ENCODE data around the gene LRRC74A. TPM values are rescaled to one million over a fixed set of nuclear protein-coding genes. Genes with fewer than 3 reads are reported as not detected.

LRRC74A gene
- total RNA-seq, 1 donor from 2014 or later = not detected

DNA sequence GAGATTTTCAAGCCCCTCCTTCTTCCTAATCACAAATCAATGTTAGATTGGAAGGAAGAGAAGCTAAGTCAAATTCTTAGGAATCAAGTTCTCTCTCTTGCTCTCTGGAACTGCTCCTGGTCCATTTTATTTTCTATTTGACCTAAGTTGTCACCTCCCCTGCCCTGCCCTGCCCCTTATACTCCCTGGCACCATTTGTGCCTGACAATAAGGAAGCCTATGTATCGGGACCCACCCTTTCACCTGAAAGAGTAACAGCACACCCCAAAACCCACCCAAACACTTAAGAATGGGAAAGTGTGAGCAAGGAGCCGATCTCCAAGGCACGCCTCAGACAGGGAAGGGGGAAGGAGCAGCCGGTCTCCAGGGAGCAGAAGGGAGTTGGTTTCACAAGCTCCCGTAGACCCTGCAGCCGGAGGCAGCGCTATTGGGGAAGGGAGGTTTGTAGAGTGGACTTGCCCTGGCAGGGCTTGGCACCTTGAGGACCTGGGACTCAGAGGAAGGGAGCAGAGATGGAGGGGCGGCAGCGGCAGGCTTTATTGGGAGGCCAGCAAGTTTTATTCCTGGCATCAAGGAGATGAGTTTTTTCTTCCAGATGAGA is 1.6 kb downstream of the LRRC74A start:
- peaks cover 4% of the 10 kb centered on the region for H3K27me3 ChIP-seq (ENCODE audit: control insufficient read depth, insufficient read depth, low read length)
- DNase-seq (ENCODE audit: low read depth) = no peak
- H3K4me3 ChIP-seq (ENCODE audit: low read depth, low read length) = no peak overlapping the region
- TF ChIP-seq, protein P1, sequence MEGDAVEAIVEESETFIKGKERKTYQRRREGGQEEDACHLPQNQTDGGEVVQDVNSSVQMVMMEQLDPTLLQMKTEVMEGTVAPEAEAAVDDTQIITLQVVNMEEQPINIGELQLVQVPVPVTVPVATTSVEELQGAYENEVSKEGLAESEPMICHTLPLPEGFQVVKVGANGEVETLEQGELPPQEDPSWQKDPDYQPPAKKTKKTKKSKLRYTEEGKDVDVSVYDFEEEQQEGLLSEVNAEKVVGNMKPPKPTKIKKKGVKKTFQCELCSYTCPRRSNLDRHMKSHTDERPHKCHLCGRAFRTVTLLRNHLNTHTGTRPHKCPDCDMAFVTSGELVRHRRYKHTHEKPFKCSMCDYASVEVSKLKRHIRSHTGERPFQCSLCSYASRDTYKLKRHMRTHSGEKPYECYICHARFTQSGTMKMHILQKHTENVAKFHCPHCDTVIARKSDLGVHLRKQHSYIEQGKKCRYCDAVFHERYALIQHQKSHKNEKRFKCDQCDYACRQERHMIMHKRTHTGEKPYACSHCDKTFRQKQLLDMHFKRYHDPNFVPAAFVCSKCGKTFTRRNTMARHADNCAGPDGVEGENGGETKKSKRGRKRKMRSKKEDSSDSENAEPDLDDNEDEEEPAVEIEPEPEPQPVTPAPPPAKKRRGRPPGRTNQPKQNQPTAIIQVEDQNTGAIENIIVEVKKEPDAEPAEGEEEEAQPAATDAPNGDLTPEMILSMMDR (IDR thresholded peaks at IDR 0.05; ENCODE audit: insufficient read depth, low read length, poor library complexity, severe bottlenecking) = no peak
- no peaks in the 10 kb centered on the region for H3K36me3 ChIP-seq (ENCODE audit: control insufficient read depth, insufficient read depth, low read length)

DNA sequence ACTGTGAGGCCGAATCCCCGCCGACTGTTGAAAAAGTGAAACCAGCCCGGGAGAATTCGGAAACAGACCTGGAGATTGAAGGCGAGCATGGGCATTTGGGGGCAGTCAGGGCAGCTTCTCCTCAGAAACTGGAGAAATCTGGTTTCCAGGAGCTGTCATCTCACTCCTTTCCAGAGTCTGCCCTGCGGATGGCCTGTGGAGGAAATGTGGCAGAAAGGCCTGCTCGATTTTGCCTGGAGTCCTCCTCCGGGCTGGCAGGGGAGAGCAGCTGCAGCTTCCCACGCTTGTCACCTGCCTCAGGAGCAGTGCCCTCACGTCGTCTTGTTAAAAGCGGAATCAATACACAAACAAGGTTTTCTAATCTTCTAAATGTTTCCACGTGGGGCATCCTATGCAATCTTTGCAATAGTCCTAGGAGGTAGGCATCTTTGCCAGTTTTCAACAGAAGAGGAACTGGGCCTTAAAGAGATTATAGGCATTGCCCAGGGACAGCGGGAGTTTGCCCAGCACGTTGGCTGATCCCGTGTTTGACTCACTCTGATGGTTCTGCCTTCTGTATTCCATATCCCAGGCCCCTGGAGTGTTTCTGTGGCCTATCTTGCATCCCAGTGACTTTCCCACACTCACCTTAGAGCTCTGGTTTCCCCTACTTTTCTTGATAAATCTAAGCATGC is 2.3 kb downstream of the LRRC74A start:
- no peaks in the 10 kb centered on the region for H3K36me3 ChIP-seq (ENCODE audit: control insufficient read depth, insufficient read depth, low read length)
- no peak for DNase-seq (ENCODE audit: low read depth)
- H3K4me3 ChIP-seq (ENCODE audit: low read depth, low read length) = no peak overlapping the region
- TF ChIP-seq, protein P1 (IDR thresholded peaks at IDR 0.05; ENCODE audit: insufficient read depth, low read length, poor library complexity, severe bottlenecking) = no peak
- H3K27me3 ChIP-seq (ENCODE audit: control insufficient read depth, insufficient read depth, low read length) = peaks cover 4% of the 10 kb centered on the region

DNA sequence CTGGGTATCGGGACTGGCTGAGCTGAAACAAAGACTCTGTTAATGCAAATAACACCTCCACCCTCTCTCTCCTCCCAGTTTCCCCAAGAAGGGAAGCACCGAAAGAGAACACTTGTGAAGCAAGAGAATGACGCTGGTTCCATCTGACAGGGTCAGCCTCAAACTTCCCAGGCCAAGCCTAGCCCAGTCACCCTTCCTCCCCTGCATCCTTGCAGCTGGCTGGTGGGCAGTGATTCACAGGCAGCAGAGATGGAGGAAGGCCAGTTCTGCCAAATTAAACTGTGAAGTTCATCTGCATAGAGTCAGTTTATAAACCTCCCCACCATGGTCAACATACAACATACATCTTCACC is 2.8 kb downstream of the LRRC74A start:
- H3K4me3 ChIP-seq (ENCODE audit: low read depth, low read length) = no peak overlapping the region
- peaks cover 4% of the 10 kb centered on the region for H3K27me3 ChIP-seq (ENCODE audit: control insufficient read depth, insufficient read depth, low read length)
- DNase-seq (ENCODE audit: low read depth) = no peak
- H3K36me3 ChIP-seq (ENCODE audit: control insufficient read depth, insufficient read depth, low read length) = no peaks in the 10 kb centered on the region
- TF ChIP-seq, protein P1 (IDR thresholded peaks at IDR 0.05; ENCODE audit: insufficient read depth, low read length, poor library complexity, severe bottlenecking) = no peak

DNA sequence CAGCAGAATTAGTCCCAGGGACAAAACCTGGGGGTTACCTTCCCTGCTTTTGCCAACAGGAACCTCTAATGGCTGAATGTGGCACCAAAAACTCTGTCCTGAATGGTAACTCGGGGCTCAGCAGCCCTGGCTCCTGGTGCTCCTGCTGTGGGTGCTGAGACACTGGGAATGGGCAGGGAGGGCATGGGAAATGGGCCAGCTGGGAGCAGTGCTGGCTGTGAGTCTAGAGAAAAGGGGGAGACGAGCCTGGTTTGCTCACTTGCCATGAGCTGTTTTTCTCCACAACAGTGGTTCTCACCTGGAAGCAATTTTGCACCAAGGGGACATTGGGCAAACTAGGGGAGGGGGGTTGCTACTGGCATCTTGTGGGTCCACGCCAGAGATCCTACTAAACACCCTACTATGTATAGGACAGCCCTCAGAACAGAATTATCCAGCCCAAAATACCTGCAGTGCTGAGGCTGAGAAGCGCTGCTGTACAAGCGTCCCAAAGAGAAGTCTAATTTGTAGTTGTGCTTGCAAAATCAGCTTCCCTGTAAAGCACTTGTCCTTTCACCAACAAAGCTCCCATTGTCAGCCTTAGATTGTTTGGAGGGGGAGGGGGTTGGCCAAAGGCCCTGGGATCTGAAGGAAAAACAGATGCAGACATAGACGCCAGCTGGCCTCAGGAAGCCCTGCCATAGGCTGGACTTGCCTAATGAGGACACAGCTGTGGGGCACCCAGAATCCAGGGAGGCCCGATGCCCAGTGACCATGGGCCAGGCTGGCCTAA is 3.6 kb downstream of the LRRC74A start:
- no peaks in the 10 kb centered on the region for H3K36me3 ChIP-seq (ENCODE audit: control insufficient read depth, insufficient read depth, low read length)
- peaks cover 4% of the 10 kb centered on the region for H3K27me3 ChIP-seq (ENCODE audit: control insufficient read depth, insufficient read depth, low read length)
- H3K4me3 ChIP-seq (ENCODE audit: low read depth, low read length) = no peak overlapping the region
- TF ChIP-seq, protein P1 (IDR thresholded peaks at IDR 0.05; ENCODE audit: insufficient read depth, low read length, poor library complexity, severe bottlenecking) = no peak
- no peak for DNase-seq (ENCODE audit: low read depth)

DNA sequence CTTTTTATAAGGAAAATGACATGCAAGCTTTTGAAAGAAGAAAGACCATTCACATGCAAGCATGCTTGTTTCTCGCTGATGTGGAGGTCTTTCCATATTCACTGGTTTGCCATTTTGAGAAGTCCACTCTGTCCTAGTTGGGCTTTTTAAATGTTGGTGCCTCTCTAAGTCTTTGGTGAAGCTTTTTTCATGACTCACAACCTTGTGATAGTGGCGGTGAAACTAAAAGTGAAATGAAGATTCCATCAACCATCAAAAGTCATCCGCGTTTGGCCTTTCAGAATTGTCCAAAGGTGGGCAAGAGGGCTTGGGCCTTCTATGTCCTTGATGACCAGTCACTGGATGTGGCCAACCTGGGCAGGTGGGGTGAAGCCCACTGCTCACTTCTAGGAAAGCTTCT is 4.3 kb downstream of the LRRC74A start:
- Histone ChIP-seq H3K36me3 (ENCODE audit: control insufficient read depth, insufficient read depth, low read length) (no peaks in the 10 kb centered on the region), H3K27me3 (ENCODE audit: control insufficient read depth, insufficient read depth, low read length) (peaks cover 4% of the 10 kb centered on the region), H3K4me3 (ENCODE audit: low read depth, low read length) (no peak overlapping the region)
- TF ChIP-seq, protein P1 (IDR thresholded peaks at IDR 0.05; ENCODE audit: insufficient read depth, low read length, poor library complexity, severe bottlenecking) = no peak
- no peak for DNase-seq (ENCODE audit: low read depth)
